ENCODE data around the gene YARS1. TPM values are rescaled to one million over a fixed set of nuclear protein-coding genes. Genes with fewer than 3 reads are reported as not detected.

The YARS1 gene
- total RNA-seq, 1 donor from 2014 or later, result 197 TPM

DNA sequence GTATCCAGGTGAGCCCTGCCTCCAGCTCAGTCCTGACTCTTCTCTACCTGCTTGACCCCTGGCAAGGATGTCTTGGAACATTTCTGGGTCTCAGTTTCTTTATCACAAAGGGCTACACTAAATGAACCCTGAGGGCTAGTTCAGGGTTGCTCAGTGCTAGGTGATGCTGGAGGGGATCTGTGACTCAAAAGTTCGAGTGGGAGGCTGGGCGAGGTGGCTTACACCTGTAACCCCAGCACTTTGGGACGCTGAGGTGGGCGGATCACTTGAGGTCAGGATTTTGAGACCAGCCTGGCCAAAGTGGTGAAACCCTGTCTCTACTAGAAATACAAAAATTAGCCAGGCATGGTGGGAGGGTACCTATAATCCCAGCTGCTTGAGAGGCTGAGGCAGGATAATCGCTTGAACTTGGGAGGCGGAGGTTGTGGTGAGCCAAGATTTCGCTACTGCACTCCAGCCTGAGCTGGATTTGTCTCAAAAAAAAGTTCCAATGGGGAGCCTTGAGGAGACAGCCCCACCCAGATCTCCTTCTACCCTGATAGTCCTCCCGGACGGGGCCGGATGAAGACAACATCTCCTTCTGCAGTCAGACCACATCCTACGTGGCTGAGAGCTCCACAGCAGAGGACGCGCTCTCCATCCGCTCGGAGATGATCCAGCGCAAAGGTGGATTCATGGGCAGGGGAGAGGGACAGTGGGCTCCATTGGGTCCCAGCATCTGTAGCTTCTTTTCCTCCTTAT is 48.9 kb downstream of the YARS1 start:
- Mint-ChIP-seq H3K36me3 (ENCODE audit: unreplicated experiment) (no peaks in the 10 kb centered on the region), H3K4me3 (ENCODE audit: unreplicated experiment) (peak overlapping the region; percentile 20), H3K4me1 (ENCODE audit: low read depth, unreplicated experiment) (peaks cover 28% of the 10 kb centered on the region), H3K9me3 (ENCODE audit: unreplicated experiment) (peaks cover 10% of the 10 kb centered on the region), H3K27me3 (ENCODE audit: unreplicated experiment) (no peaks in the 10 kb centered on the region), H3K27ac (ENCODE audit: unreplicated experiment) (no peak overlapping the region)
- DNase-seq, result no peak
- TF ChIP-seq, protein P1, sequence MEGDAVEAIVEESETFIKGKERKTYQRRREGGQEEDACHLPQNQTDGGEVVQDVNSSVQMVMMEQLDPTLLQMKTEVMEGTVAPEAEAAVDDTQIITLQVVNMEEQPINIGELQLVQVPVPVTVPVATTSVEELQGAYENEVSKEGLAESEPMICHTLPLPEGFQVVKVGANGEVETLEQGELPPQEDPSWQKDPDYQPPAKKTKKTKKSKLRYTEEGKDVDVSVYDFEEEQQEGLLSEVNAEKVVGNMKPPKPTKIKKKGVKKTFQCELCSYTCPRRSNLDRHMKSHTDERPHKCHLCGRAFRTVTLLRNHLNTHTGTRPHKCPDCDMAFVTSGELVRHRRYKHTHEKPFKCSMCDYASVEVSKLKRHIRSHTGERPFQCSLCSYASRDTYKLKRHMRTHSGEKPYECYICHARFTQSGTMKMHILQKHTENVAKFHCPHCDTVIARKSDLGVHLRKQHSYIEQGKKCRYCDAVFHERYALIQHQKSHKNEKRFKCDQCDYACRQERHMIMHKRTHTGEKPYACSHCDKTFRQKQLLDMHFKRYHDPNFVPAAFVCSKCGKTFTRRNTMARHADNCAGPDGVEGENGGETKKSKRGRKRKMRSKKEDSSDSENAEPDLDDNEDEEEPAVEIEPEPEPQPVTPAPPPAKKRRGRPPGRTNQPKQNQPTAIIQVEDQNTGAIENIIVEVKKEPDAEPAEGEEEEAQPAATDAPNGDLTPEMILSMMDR (IDR thresholded peaks at IDR 0.05; ENCODE audit: partially characterized antibody, unreplicated experiment), result no peak

DNA sequence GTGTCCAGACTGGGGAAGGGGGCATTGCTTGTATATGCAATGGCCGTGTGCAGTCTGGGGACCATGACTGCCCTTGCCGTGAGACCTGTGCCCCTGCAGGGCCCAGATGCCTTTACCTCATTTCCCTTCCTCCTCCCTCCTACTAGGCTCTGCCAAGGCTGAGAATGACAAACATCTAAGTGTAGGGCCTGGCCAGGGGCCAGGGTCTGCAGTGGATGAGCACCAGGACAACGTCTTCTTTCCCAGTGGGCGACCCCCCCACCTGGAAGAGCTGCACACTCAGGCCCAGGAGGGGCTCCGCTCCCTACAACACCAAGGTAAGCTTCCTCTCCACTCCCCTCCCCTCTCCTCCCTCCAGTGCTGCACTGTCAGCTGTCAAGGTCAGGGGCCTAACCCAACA is 49.5 kb downstream of the YARS1 start:
- Mint-ChIP-seq H3K4me3 (ENCODE audit: unreplicated experiment) (peak overlapping the region; percentile 85), H3K36me3 (ENCODE audit: unreplicated experiment) (no peaks in the 10 kb centered on the region), H3K27ac (ENCODE audit: unreplicated experiment) (no peak overlapping the region), H3K9me3 (ENCODE audit: unreplicated experiment) (peaks cover 7% of the 10 kb centered on the region), H3K4me1 (ENCODE audit: low read depth, unreplicated experiment) (peaks cover 25% of the 10 kb centered on the region), H3K27me3 (ENCODE audit: unreplicated experiment) (no peaks in the 10 kb centered on the region)
- TF ChIP-seq, protein P1 (IDR thresholded peaks at IDR 0.05; ENCODE audit: partially characterized antibody, unreplicated experiment), result no peak
- no peak for DNase-seq

GRCh38 chr1:32767156-32767555 is 50.0 kb downstream of the YARS1 start:
- DNase-seq, result no peak
- TF ChIP-seq, protein P1 (IDR thresholded peaks at IDR 0.05; ENCODE audit: partially characterized antibody, unreplicated experiment), result no peak
- H3K27ac Mint-ChIP-seq (ENCODE audit: unreplicated experiment), result peak overlapping the region; percentile 28
- H3K4me1 Mint-ChIP-seq (ENCODE audit: low read depth, unreplicated experiment), result peaks cover 22% of the 10 kb centered on the region
- peak overlapping the region; percentile 85 for H3K4me3 Mint-ChIP-seq (ENCODE audit: unreplicated experiment)
- no peaks in the 10 kb centered on the region for H3K36me3 Mint-ChIP-seq (ENCODE audit: unreplicated experiment)
- H3K9me3 Mint-ChIP-seq (ENCODE audit: unreplicated experiment), result peaks cover 7% of the 10 kb centered on the region
- no peaks in the 10 kb centered on the region for H3K27me3 Mint-ChIP-seq (ENCODE audit: unreplicated experiment)

DNA sequence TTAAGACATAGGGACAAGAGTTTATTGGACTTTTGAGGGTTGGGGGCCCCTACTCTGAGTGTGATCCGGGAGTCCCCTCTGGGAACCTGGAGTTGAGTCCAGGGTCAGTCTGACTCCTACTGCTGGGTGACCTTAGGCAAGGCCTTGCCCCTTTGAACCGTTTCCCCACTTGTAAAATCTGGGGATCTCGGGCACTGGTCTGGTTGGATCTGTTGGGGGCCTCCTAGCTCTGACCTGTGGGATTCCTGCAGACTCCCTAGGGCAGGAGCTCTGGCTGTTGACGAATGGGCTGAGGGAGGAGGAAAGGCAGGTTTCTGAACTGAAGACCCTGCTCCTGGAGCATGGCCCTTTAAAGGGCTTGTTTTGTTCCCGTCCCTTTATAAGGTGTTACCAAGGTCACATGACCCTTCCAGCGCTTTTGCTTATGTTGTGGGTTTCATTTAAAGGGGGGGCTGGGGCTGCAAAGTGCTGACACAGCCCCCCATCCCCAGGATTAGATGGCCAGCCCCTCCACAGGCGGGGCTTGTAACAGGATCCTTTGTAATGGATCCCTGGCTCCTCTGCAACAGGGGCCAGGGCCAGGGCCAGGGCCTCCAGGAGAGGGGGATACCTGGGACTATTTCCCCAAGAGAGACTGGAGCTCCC is 50.7 kb downstream of the YARS1 start:
- DNase-seq, result no peak
- peaks cover 22% of the 10 kb centered on the region for H3K4me1 Mint-ChIP-seq (ENCODE audit: low read depth, unreplicated experiment)

More for the DNA sequence above, 50.7 kb downstream of the YARS1 start:
- H3K9me3 Mint-ChIP-seq (ENCODE audit: unreplicated experiment), result peaks cover 7% of the 10 kb centered on the region
- TF ChIP-seq, protein P1 (IDR thresholded peaks at IDR 0.05; ENCODE audit: partially characterized antibody, unreplicated experiment), result no peak
- no peaks in the 10 kb centered on the region for H3K36me3 Mint-ChIP-seq (ENCODE audit: unreplicated experiment)
- H3K27ac Mint-ChIP-seq (ENCODE audit: unreplicated experiment), result peak overlapping the region; percentile 86
- H3K4me3 Mint-ChIP-seq (ENCODE audit: unreplicated experiment), result peak overlapping the region; percentile 85
- H3K27me3 Mint-ChIP-seq (ENCODE audit: unreplicated experiment), result no peaks in the 10 kb centered on the region

Data from glutamatergic neuron (in vitro differentiated cells).